GM12878 (cell line): Measurements from ENCODE around the gene BHLHE41. TPM values are rescaled to one million over a fixed set of nuclear protein-coding genes. Genes with fewer than 3 reads are reported as not detected.

Experiments used
- ATAC-seq: fragments of 200-7000 bp; cut with Tn5 transposase; 3 replicates; pipeline ENCODE4 v1.9.1; 2020; ENCODE audit warnings: mild to moderate bottlenecking, moderate library complexity
- BruUV-seq: library from RNA; stranded (reverse); fragments of 400-500 nt; replicated peaks from 2 replicates; lab custom pipeline; 2021; lab: Mats Ljungman, UMichigan
- CTCF ChIA-PET: fragments of 300-600 bp; sonication (Branson Sonifier 250); formaldehyde crosslinking; extraction: SDS; loops from one replicate; lab custom pipeline; 2021; ENCODE audit warnings: inconsistent platforms; lab: Yijun Ruan, JAX
- POLR2A ChIA-PET: fragments of 350-600 bp; formaldehyde crosslinking; extraction: SDS; loops from one replicate; lab custom pipeline; 2021; ENCODE audit warnings: inconsistent platforms; lab: Charles Lee
- RAD21 ChIA-PET: fragments of 300-600 bp; sonication (Branson Sonifier 250); formaldehyde crosslinking; loops from one replicate; lab custom pipeline; 2023; ENCODE audit warnings: antibody characterized with exemption; ENCODE audit not compliant: unreplicated experiment; lab: Charles Lee
- SMC1A ChIA-PET: fragments of 300-600 bp; sonication (Branson Sonifier 250); formaldehyde crosslinking; loops from one replicate; lab custom pipeline; 2023; ENCODE audit not compliant: unreplicated experiment, uncharacterized antibody; lab: Charles Lee
- DNase-seq: peaks from one replicate; pipeline ENCODE4 v3.0.0-alpha.2; 2011; ENCODE audit warnings: low read depth, low spot score
- FAIRE-seq: peaks from 3 replicates; lab custom pipeline; 2011; peaks lifted over from hg19 to GRCh38; lab: Jason Lieb, UNC
- H2AFZ ChIP-seq: 2 replicates; pipeline ENCODE4 v1.6.0; 2011; ENCODE audit warnings: low read depth, low read length, control low read depth; ENCODE audit not compliant: control insufficient read depth
- H3K27ac ChIP-seq: 2 replicates; pipeline ENCODE4 v1.5.1; 2011; ENCODE audit warnings: control low read depth; ENCODE audit not compliant: control insufficient read depth, insufficient read depth
- H3K27me3 ChIP-seq, 2 experiments: replicated peaks in 1 of 2; 2 replicates each; pipeline versions ENCODE4 v1.6.0 to v1.6.1; 2011; ENCODE audit warnings: low read length in 1 of 2; ENCODE audit not compliant: control insufficient read depth in 2 of 2, insufficient read depth in 2 of 2
- H3K36me3 ChIP-seq, 2 experiments: 2 replicates each; pipeline ENCODE4 v1.5.1; 2011; ENCODE audit warnings: low read length in 1 of 2; ENCODE audit not compliant: control insufficient read depth in 2 of 2, insufficient read depth in 2 of 2
- H3K4me1 ChIP-seq: 2 replicates; pipeline ENCODE4 v1.6.1; 2011; ENCODE audit warnings: mild to moderate bottlenecking, low read length, moderate library complexity, mixed read lengths; ENCODE audit not compliant: control insufficient read depth, insufficient read depth
- H3K4me2 ChIP-seq: 2 replicates; pipeline ENCODE4 v1.6.0; 2011; ENCODE audit warnings: control low read depth; ENCODE audit not compliant: control insufficient read depth, insufficient read depth
- H3K4me3 ChIP-seq: fragments of 200-600 bp; sonication (generic); 2 replicates; pipeline ENCODE4 v1.5.1; 2016
- H3K79me2 ChIP-seq: 2 replicates; pipeline ENCODE4 v1.6.0; 2011; ENCODE audit warnings: low read length; ENCODE audit not compliant: control insufficient read depth, insufficient read depth
- H3K9ac ChIP-seq: 2 replicates; pipeline ENCODE4 v1.8.0; 2011; ENCODE audit warnings: low read length, control low read depth, mixed read lengths; ENCODE audit not compliant: control insufficient read depth, insufficient read depth
- H3K9me3 ChIP-seq: replicated peaks from 3 replicates; pipeline ENCODE4 v1.5.1; 2011; ENCODE audit warnings: mild to moderate bottlenecking, low read length; ENCODE audit not compliant: control insufficient read depth, insufficient read depth
- H4K20me1 ChIP-seq: 2 replicates; pipeline ENCODE4 v1.6.0; 2011; ENCODE audit not compliant: control insufficient read depth, insufficient read depth
- ATF7 ChIP-seq: fragments of 450-650 bp; IDR thresholded peaks from 2 replicates; pipeline ENCODE4 v1.6.1; 2016; ENCODE audit warnings: low read depth, mild to moderate bottlenecking
- CEBPZ ChIP-seq: fragments of 150-350 bp; IDR thresholded peaks from 2 replicates; pipeline ENCODE4 v1.6.1; 2016; ENCODE audit warnings: low read depth, low read length
- ESRRA ChIP-seq: IDR thresholded peaks from 2 replicates; pipeline ENCODE4 v1.6.1; 2012; ENCODE audit warnings: mild to moderate bottlenecking, low read length, improper control_type of control experiment
- KDM1A ChIP-seq: fragments of 200-600 bp; sonication (generic); IDR thresholded peaks from 2 replicates; pipeline ENCODE4 v1.6.1; 2016; ENCODE audit warnings: borderline replicate concordance
- KLF5 ChIP-seq: fragments of 450-650 bp; IDR thresholded peaks from 2 replicates; pipeline ENCODE4 v1.6.1; 2014; ENCODE audit warnings: mild to moderate bottlenecking; ENCODE audit not compliant: partially characterized antibody
- MTA3 ChIP-seq: IDR thresholded peaks from 2 replicates; pipeline ENCODE4 v1.6.1; 2012; ENCODE audit warnings: low read length, inconsistent platforms, borderline replicate concordance
- NFXL1 ChIP-seq: fragments of 450-650 bp; IDR thresholded peaks from 2 replicates; pipeline ENCODE4 v1.6.1; 2017; ENCODE audit warnings: antibody characterized with exemption, mild to moderate bottlenecking, borderline replicate concordance
- NFYA ChIP-seq: IDR thresholded peaks from 2 replicates; pipeline ENCODE4 v1.6.1; 2011; ENCODE audit warnings: low read depth, mild to moderate bottlenecking, low read length, improper control_type of control experiment, borderline replicate concordance
- NKRF ChIP-seq: fragments of 450-650 bp; conservative IDR thresholded peaks from 2 replicates; pipeline ENCODE4 v1.6.1; 2017; ENCODE audit warnings: mild to moderate bottlenecking, moderate library complexity
- POLR2AphosphoS5 ChIP-seq: IDR thresholded peaks from 2 replicates; pipeline ENCODE4 v1.6.1; 2011; ENCODE audit warnings: mild to moderate bottlenecking, low read length, inconsistent platforms
- RB1 ChIP-seq: fragments of 450-650 bp; formaldehyde crosslinking; IDR thresholded peaks from 2 replicates; pipeline ENCODE4 v1.6.1; 2017; ENCODE audit warnings: mild to moderate bottlenecking, borderline replicate concordance
- SMAD5 ChIP-seq: IDR thresholded peaks from 2 replicates; pipeline ENCODE4 v1.6.1; 2016; ENCODE audit warnings: antibody characterized with exemption, low read depth
- ZBTB4 ChIP-seq: fragments of 450-650 bp; formaldehyde crosslinking; IDR thresholded peaks from 2 replicates; pipeline ENCODE4 v1.4.0; 2022; ENCODE audit warnings: mild to moderate bottlenecking, moderate library complexity
- WGBS: methylation state at CpG from one replicate; pipeline ENCODE4 v1.1.6; 2016; ENCODE audit warnings: low lambda C conversion rate; ENCODE audit not compliant: insufficient replicate concordance, insufficient coverage; ENCODE audit errors: missing lambda C conversion rate; 5-methylcytosine and 5-hydroxymethylcytosine counted together
- in situ Hi-C: fragments of 300-500 bp; cut with MboI; formaldehyde crosslinking; loops from 9 replicates; pipeline ENCODE4 v1.14.3; 2018; ENCODE audit warnings: mixed read lengths
- intact Hi-C: fragments of 100-400 bp; cut with micrococcal nuclease; formaldehyde crosslinking; loops from one replicate; pipeline ENCODE4 v1.14.2; 2022; ENCODE audit not compliant: unreplicated experiment
- polyA plus RNA-seq, 11 experiments: library from polyadenylated mRNA; depleted of rRNA in 4 of 11; unstranded in 6 of 11; stranded (reverse) in 5 of 11; fragments of >200 nt; fragmentation: Nextera tagmentation in 4 of 11; fragmentation: Illumina TruSeq in 1 of 11; extraction: Ambion mirVana in 4 of 11; extraction: Trizol in 1 of 11; gene quantifications; 1 replicate in 1 of 11; 2 replicates in 10 of 11; pipeline versions ENCODE4 v1.2.1 to v1.2.3, GENCODE V29; 2011 to 2016; ENCODE audit warnings: inconsistent platforms in 2 of 11, missing spikeins in 2 of 11, low read depth in 1 of 11
- total RNA-seq, 4 experiments: library from RNA; depleted of rRNA in 3 of 4; stranded (reverse); fragments of >200 nt in 3 of 4; fragmentation: Illumina TruSeq in 1 of 4; extraction: Trizol in 1 of 4; gene quantifications; 2 replicates each; pipeline versions ENCODE4 v1.2.1 to v1.2.3, GENCODE V29; 2013 to 2021

The BHLHE41 gene
- total and polyA plus RNA-seq, 10 of the 15 experiments (the other 5 are each of a cell fraction or from before 2014, with no cell fraction given), result 0.02 to 1.5 (median 0.07) TPM; not detected in 3

- H3K36me3 ChIP-seq, result no peaks in the 10 kb centered on the region
- no peak overlapping the region for H3K4me2 ChIP-seq
- FAIRE-seq (no peak), DNase-seq (no peak), ATAC-seq (no peak)
- H3K9ac ChIP-seq, result no peak overlapping the region
- WGBS, result 78% methylated on average over 6 of the region's 6 CpGs
- H4K20me1 ChIP-seq, result no peaks in the 10 kb centered on the region
- in situ Hi-C loops (no loop called here), intact Hi-C loops (loop anchor here (10.0 kb wide), 1 partner anchor 523 kb away; no protein-coding TSS in a partner anchor)
- no peaks in the 10 kb centered on the region for H3K9me3 ChIP-seq
- ChIA-PET CTCF (interaction anchor here (1.1 to 2.0 kb wide), 3 partner anchors 344 to 610 kb away, joined by 3 to 7 read pairs (median 5); no protein-coding TSS in a partner anchor), SMC1A (interaction anchor here (0.5 to 1.3 kb wide), 3 partner anchors 29 to 560 kb away, joined by 3 read pairs; no protein-coding TSS in a partner anchor), POLR2A (no interaction called here), RAD21 (interaction anchor here (1.6 kb wide), 1 partner anchor 27 kb away, joined by 5 read pairs; no protein-coding TSS in a partner anchor)
- no peaks in the 10 kb centered on the region for H3K4me1 ChIP-seq
- H3K4me3 ChIP-seq, result no peak overlapping the region
- no peaks in the 10 kb centered on the region for H3K79me2 ChIP-seq
- H2AFZ ChIP-seq, result no peak overlapping the region
- no peaks in the 10 kb centered on the region; a peak in 1 of 4 replicates for H3K27me3 ChIP-seq
- no peak overlapping the region for H3K27ac ChIP-seq
- BruUV-seq, result no TSS peak
- TF ChIP-seq ATF7, result no peak
- TF ChIP-seq CEBPZ, result no peak
- TF ChIP-seq NFYA, result no peak
- TF ChIP-seq KLF5, result no peak
- no peak for TF ChIP-seq SMAD5
- TF ChIP-seq RB1, result no peak
- TF ChIP-seq NKRF, result no peak
- TF ChIP-seq NFXL1, result no peak
- no peak for TF ChIP-seq KDM1A
- TF ChIP-seq POLR2AphosphoS5, result no peak
- no peak for TF ChIP-seq ZBTB4 (CRISPR knock-in tag)
- TF ChIP-seq ESRRA, result no peak
- no peak for TF ChIP-seq MTA3
Measured at GRCh38 chr12:26091822-26092221, 33.0 kb downstream of the BHLHE41 start.
